ENCODE data around the gene CTPS1.

DNA sequence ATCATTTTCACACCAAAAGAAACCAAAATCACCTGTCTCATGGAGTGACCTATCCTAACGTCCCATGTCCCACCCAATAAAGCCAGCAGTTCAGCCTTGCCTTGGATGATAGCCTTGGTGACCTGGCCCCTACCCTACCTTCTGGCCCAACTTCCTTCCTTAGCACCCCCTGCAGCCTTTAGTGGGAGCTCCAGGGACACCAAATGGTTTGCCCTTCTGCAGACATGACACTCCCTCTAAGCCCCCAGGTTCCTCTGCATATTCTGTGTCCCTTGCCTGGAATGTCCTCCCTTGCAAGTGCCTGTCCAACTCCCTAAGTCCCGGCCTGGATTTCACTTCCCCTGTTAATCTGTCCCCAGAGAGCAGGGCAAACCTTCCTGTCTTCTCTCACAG is 39.9 kb downstream of the CTPS1 start:
- TF ChIP-seq, protein P1, sequence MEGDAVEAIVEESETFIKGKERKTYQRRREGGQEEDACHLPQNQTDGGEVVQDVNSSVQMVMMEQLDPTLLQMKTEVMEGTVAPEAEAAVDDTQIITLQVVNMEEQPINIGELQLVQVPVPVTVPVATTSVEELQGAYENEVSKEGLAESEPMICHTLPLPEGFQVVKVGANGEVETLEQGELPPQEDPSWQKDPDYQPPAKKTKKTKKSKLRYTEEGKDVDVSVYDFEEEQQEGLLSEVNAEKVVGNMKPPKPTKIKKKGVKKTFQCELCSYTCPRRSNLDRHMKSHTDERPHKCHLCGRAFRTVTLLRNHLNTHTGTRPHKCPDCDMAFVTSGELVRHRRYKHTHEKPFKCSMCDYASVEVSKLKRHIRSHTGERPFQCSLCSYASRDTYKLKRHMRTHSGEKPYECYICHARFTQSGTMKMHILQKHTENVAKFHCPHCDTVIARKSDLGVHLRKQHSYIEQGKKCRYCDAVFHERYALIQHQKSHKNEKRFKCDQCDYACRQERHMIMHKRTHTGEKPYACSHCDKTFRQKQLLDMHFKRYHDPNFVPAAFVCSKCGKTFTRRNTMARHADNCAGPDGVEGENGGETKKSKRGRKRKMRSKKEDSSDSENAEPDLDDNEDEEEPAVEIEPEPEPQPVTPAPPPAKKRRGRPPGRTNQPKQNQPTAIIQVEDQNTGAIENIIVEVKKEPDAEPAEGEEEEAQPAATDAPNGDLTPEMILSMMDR (IDR thresholded peaks at IDR 0.05; ENCODE audit: low read length), result no peak
- TF ChIP-seq EZH2 (optimal IDR thresholded peaks at IDR 0.05; ENCODE audit: low read depth, low read length), result no peak

Measured in MM.1S (cell line).